Neural cell (in vitro differentiated cells): ENCODE results near the gene ANKS1B. TPM values are rescaled to one million over a fixed set of nuclear protein-coding genes. Genes with fewer than 3 reads are reported as not detected.

Source experiments
- H2AFZ ChIP-seq: fragments of 200-600, 300-800 bp; sonication (generic), shearing (Covaris generic); 2 replicates; pipeline ENCODE4 v1.6.0; 2014; ENCODE audit warnings: low read depth, mild to moderate bottlenecking, antibody characterized with exemption, low read length, moderate library complexity
- H3F3A ChIP-seq: fragments of 200-600 bp; shearing (Covaris generic); 2 replicates; pipeline ENCODE4 v1.6.1; 2016; ENCODE audit warnings: mild to moderate bottlenecking, moderate library complexity, mixed read lengths, antibody characterized with exemption, low read length; ENCODE audit not compliant: insufficient read depth, poor library complexity, severe bottlenecking
- H3K27ac ChIP-seq: fragments of 200-600, 300-800 bp; sonication (generic), shearing (Covaris generic); 2 replicates; pipeline ENCODE4 v1.5.1; 2014; ENCODE audit warnings: mild to moderate bottlenecking, low read length, moderate library complexity
- H3K27me3 ChIP-seq: fragments of 300-800, 200-600 bp; sonication (generic), shearing (Covaris generic); 2 replicates; pipeline ENCODE4 v1.6.0; 2014; ENCODE audit warnings: mild to moderate bottlenecking, low read depth, low read length, moderate library complexity; ENCODE audit not compliant: insufficient read depth
- H3K36me3 ChIP-seq: fragments of 300-800, 200-600 bp; sonication (generic), shearing (Covaris generic); 2 replicates; pipeline ENCODE4 v1.5.1; 2014; ENCODE audit warnings: mild to moderate bottlenecking, antibody characterized with exemption, low read length, moderate library complexity; ENCODE audit not compliant: insufficient read depth
- H3K4me2 ChIP-seq: fragments of 300-800, 200-600 bp; sonication (generic), shearing (Covaris generic); 2 replicates; pipeline ENCODE4 v1.6.0; 2014; ENCODE audit warnings: mild to moderate bottlenecking, low read length
- H3K4me3 ChIP-seq: fragments of 300-800, 200-600 bp; sonication (generic), shearing (Covaris generic); 2 replicates; pipeline ENCODE4 v1.5.1; 2014; ENCODE audit warnings: mild to moderate bottlenecking, low read length, moderate library complexity
- H3K79me2 ChIP-seq: fragments of 200-600 bp; shearing (Covaris generic); replicated peaks from 2 replicates; pipeline ENCODE4 v1.6.0; 2014; ENCODE audit warnings: mild to moderate bottlenecking, low read length, moderate library complexity; ENCODE audit not compliant: insufficient read depth
- H3K9ac ChIP-seq: fragments of 300-800, 200-600 bp; sonication (generic), shearing (Covaris generic); 2 replicates; pipeline ENCODE4 v1.6.1; 2016; ENCODE audit warnings: mild to moderate bottlenecking, low read length, mixed read lengths
- H3K9me2 ChIP-seq: fragments of 200-600 bp; shearing (Covaris generic); 2 replicates; pipeline ENCODE4 v1.6.1; 2016; ENCODE audit warnings: mild to moderate bottlenecking, low read length, mixed read lengths; ENCODE audit not compliant: insufficient read depth
- H3K9me3 ChIP-seq: fragments of 200-600, 300-800 bp; sonication (generic), shearing (Covaris generic); 2 replicates; pipeline ENCODE4 v1.6.1; 2016; ENCODE audit warnings: mild to moderate bottlenecking, mixed run types, low read length, moderate library complexity, mixed read lengths
- H4K20me1 ChIP-seq: fragments of 200-600 bp; shearing (Covaris generic); 2 replicates; pipeline ENCODE4 v1.6.1; 2016; ENCODE audit warnings: mild to moderate bottlenecking, mixed run types; ENCODE audit not compliant: insufficient read depth
- EP300 ChIP-seq: fragments of 450-650 bp; conservative IDR thresholded peaks from 2 replicates; pipeline ENCODE4 v1.6.1; 2014; ENCODE audit warnings: antibody characterized with exemption, mild to moderate bottlenecking, moderate library complexity; ENCODE audit not compliant: poor library complexity, severe bottlenecking
- EZH2 ChIP-seq: fragments of 200-600, 300-800 bp; shearing (Covaris generic), sonication (generic); IDR thresholded peaks from 2 replicates; pipeline ENCODE4 v1.6.1; 2014; ENCODE audit warnings: antibody characterized with exemption, low read length, borderline replicate concordance, mild to moderate bottlenecking; ENCODE audit not compliant: insufficient read depth, poor library complexity, severe bottlenecking
- MXI1 ChIP-seq: fragments of 450-650 bp; conservative IDR thresholded peaks from 2 replicates; pipeline ENCODE4 v1.6.1; 2014; ENCODE audit warnings: antibody characterized with exemption, mild to moderate bottlenecking; ENCODE audit not compliant: poor library complexity, severe bottlenecking
- POLR2AphosphoS5 ChIP-seq: IDR thresholded peaks from 2 replicates; pipeline ENCODE4 v1.6.1; 2012
- RAD21 ChIP-seq: fragments of 450-650 bp; conservative IDR thresholded peaks from 2 replicates; pipeline ENCODE4 v1.6.1; 2014; ENCODE audit warnings: antibody characterized with exemption, mild to moderate bottlenecking, moderate library complexity
- REST ChIP-seq: IDR thresholded peaks from 2 replicates; pipeline ENCODE4 v1.6.1; 2012; ENCODE audit warnings: borderline replicate concordance
- SMC3 ChIP-seq: fragments of 450-650 bp; conservative IDR thresholded peaks from 2 replicates; pipeline ENCODE4 v1.6.1; 2014; ENCODE audit warnings: antibody characterized with exemption, mild to moderate bottlenecking, moderate library complexity; ENCODE audit not compliant: poor library complexity
- TAF1 ChIP-seq: IDR thresholded peaks from 2 replicates; pipeline ENCODE4 v1.6.1; 2012; ENCODE audit warnings: low read depth
- polyA plus RNA-seq: library from polyadenylated mRNA; depleted of rRNA; stranded (reverse); fragments of >200 nt; gene quantifications from 2 replicates; pipeline ENCODE4 v1.2.3, GENCODE V29; 2014
- TF ChIP-seq, protein P1 (sequence below): fragments of 450-650 bp; IDR thresholded peaks from 2 replicates; pipeline ENCODE4 v1.5.1; 2014; ENCODE audit warnings: antibody characterized with exemption, mild to moderate bottlenecking, moderate library complexity; ENCODE audit not compliant: poor library complexity, severe bottlenecking

ANKS1B gene
- polyA plus RNA-seq, 1 donor from 2014 or later: 65.6 TPM

- no peak overlapping the region for H3K9ac ChIP-seq
- no peak overlapping the region for H3K4me3 ChIP-seq
- no peak overlapping the region for H2AFZ ChIP-seq
Observed at GRCh38 chr12:99528478-99528877, 456.3 kb downstream of the ANKS1B start.

GRCh38 chr12:99523853-99524252 lies 460.9 kb downstream of the ANKS1B start:
- no peak overlapping the region for H3K9ac ChIP-seq
- H3K9me3 ChIP-seq: no peaks in the 10 kb centered on the region
- H4K20me1 ChIP-seq: no peaks in the 10 kb centered on the region
- no peak overlapping the region for H3K27ac ChIP-seq
- H3K36me3 ChIP-seq: no peaks in the 10 kb centered on the region
- no peak overlapping the region for H2AFZ ChIP-seq
- no peak overlapping the region for H3K4me2 ChIP-seq
- no peaks in the 10 kb centered on the region for H3K79me2 ChIP-seq
- H3K4me3 ChIP-seq: no peak overlapping the region
- no peaks in the 10 kb centered on the region for H3K9me2 ChIP-seq
- no peaks in the 10 kb centered on the region for H3K27me3 ChIP-seq
- no peaks in the 10 kb centered on the region for H3F3A ChIP-seq
- TF ChIP-seq RAD21 (no peak), MXI1 (no peak), EZH2 (no peak), POLR2AphosphoS5 (no peak), REST (no peak), SMC3 (no peak), TAF1 (no peak)
- TF ChIP-seq, protein P1, sequence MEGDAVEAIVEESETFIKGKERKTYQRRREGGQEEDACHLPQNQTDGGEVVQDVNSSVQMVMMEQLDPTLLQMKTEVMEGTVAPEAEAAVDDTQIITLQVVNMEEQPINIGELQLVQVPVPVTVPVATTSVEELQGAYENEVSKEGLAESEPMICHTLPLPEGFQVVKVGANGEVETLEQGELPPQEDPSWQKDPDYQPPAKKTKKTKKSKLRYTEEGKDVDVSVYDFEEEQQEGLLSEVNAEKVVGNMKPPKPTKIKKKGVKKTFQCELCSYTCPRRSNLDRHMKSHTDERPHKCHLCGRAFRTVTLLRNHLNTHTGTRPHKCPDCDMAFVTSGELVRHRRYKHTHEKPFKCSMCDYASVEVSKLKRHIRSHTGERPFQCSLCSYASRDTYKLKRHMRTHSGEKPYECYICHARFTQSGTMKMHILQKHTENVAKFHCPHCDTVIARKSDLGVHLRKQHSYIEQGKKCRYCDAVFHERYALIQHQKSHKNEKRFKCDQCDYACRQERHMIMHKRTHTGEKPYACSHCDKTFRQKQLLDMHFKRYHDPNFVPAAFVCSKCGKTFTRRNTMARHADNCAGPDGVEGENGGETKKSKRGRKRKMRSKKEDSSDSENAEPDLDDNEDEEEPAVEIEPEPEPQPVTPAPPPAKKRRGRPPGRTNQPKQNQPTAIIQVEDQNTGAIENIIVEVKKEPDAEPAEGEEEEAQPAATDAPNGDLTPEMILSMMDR: no peak

More at GRCh38 chr12:99528478-99528877, 456.3 kb downstream of the ANKS1B start:
- Histone ChIP-seq H3K27me3 (no peaks in the 10 kb centered on the region), H3F3A (no peaks in the 10 kb centered on the region), H3K79me2 (no peaks in the 10 kb centered on the region), H4K20me1 (no peaks in the 10 kb centered on the region), H3K9me3 (no peaks in the 10 kb centered on the region), H3K36me3 (no peaks in the 10 kb centered on the region), H3K27ac (no peak overlapping the region), H3K9me2 (no peaks in the 10 kb centered on the region), H3K4me2 (no peak overlapping the region)
- TF ChIP-seq REST (no peak), EP300 (no peak), POLR2AphosphoS5 (no peak), MXI1 (no peak), TAF1 (no peak), SMC3 (no peak), EZH2 (no peak), RAD21 (no peak)
- TF ChIP-seq, protein P1: no peak
